GM15510 (cell line): Measurements from ENCODE around the gene RNU6-8.

Experiments
- POLR2A ChIP-seq: IDR thresholded peaks from 3 replicates; pipeline ENCODE4 v1.6.1; 2011; ENCODE audit warnings: borderline replicate concordance; ENCODE audit not compliant: insufficient read length; ENCODE audit errors: extremely low read depth

RNU6-8 gene

DNA sequence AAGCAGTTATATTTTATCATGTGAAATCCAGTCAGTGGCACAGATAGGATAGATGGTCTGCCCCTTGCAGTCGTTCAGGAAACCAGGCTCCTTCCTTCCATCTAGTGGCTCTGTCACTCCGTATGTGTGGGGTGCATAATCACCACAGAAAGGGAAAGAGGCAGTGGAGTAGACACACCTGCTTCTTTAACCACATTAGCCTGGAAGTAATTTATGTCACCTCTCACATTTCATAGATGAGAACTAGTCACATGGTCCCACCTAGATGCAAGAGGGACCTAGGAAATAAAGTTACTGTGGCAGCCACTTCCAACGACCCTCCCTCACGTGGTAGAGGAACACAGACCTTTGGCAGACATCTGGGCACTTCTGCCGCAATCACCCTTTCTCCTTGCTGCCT lies 14.2 kb upstream of the RNU6-8 start:
- no peak for TF ChIP-seq POLR2A

DNA sequence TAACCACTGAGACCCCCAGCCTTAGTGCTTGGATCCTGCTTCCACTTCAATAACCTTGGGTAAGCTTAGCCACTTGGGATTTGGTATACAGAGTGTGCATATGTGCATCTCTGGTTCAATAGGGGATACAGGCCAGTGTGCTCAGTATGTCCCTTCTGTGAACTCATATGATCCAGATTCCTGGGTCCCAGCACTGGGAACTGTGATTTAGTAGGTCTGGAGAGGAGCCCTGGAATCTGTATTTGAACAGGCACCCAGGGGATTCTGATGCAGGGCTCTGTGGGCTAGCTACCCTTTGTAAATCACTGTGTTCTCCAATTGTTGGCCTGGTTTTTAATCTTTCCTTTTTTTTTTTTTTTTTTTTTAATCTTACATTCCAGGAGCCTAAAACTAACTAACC lies 9.8 kb upstream of the RNU6-8 start:
- TF ChIP-seq POLR2A = no peak

DNA sequence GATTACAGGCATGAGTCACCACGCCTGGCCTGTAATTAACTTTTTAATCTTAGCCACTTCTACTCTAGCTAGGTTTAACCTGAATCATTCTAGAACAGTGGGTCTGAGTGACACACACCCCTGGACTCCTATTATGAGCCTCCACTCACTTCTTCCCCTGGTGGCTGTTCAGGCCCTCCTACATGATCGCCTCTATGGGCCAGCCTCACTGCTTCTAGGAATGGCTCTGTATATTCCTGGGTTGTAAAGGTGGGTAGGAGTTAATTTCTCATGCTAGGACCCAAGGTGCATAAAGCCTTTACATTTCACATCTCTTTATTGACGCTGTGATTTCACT lies 8.0 kb upstream of the RNU6-8 start:
- TF ChIP-seq POLR2A = no peak

- TF ChIP-seq POLR2A = no peak
These were observed 6.4 kb upstream of the RNU6-8 start for GRCh38 chr14:32209471-32209870.

GRCh38 chr14:32208490-32208889 lies 5.4 kb upstream of the RNU6-8 start:
- TF ChIP-seq POLR2A = no peak

DNA sequence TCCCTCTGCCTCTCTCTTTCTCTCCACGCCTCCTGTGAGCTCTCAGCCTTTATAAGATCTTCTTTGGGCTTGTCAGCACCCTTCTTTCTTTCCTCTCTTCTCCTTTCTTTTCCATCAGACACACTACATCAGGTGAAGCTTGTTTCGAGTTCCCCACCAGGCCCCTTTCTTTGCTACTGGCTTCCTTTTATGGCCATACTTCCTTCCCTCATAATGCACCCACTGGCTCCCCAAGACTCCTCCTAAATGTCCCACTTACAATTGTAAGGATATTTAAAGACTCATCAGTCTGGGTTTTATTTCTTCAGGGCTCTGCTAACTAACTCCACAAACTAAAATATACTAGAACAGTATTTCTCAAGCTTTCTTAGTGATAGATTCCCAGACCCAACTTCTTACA lies 3.5 kb upstream of the RNU6-8 start:
- no peak for TF ChIP-seq POLR2A

DNA sequence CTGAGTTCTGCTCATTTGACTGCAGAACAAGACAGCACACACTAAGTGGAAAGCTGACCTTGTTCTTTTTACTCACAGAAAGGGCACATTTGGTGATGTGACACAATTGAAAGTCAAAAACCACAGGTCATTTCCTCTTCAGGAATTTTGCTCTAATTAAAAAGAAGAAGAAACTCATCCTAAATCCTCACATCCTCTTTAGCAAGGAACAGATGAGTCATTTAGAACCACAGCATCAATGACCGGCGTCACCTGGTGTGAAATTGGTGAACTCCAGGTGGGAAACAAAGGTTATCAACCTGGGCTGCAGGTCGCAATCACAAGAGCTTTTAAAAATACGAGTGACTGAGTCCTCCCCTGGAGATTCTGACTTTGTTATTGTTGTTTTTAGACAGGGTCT lies 2.9 kb upstream of the RNU6-8 start:
- TF ChIP-seq POLR2A = no peak

DNA sequence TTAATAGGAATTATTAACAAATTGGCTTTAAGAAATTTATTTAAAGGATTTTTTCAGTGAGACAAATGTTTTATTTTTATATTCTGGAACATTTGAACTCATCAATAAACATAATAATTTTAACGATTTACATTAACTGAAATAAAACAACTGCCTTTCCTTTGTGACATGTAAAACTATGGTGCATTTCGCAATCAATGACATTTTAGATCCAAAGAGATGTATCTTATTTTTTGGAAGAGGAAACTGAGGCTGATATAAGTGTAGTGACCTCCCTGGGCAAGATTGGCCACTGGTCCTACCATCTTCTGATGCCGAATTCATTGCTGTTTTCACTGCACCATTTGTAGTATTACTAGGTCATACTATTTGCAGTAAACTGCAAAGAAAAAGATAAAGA lies 2.5 kb upstream of the RNU6-8 start:
- TF ChIP-seq POLR2A = no peak

DNA sequence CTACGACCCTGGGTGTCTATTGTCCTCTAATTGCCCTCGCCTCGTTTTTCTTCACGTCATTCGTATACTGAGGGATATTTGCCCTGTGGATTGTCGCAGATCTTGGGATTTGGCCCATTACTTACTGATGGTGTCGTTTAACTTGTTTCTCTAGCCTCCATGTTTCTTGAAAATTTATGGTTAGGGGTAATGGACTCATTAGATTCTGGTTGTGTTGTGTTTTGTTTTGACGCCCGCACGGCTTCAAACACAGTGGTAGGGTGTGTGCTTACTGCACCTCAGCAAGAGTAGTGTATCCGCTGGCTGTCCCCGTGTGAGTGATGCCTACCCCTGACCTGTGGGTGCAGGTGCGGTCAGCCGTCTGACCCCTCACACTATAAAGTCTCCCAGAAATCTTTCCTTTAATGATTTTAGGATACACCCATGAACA lies 874 bp upstream of the RNU6-8 start:
- TF ChIP-seq POLR2A = no peak

GRCh38 chr14:32202491-32202997 lies 525 bp downstream of the RNU6-8 start:
- no peak for TF ChIP-seq POLR2A

DNA sequence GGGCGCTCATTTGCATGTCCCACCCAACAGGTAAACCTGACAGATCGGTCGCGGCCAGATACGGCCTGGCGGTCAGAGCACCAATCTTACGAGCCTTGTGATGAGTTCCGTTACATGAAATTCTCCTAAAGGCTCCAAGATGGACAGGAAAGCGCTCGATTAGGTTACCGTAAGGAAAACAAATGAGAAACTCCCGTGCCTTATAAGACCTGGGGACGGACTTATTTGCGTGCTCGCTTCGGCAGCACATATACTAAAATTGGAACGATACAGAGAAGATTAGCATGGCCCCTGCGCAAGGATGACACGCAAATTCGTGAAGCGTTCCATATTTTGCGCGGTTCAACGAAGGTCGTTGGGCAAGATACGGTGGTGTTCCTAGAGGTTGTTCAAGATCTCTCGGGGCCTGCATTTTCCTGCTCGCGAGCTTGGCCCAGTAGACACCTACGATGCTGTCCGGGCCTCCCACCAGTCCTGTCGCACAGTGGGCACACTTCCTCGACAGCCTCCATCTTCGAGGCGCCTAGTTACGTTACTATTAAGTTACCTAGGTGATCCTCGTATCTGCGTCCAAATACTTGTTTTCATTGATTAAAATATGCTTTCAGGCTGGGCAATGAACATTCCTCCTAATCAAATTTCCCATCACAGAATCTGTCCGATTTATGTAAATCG lies 1.1 kb downstream of the RNU6-8 start, which contains the start of gene RNU6-7:
RNU6-7 (plus strand) TSS at position 230 of the 675 bp plus-strand sequence.
- no peak for TF ChIP-seq POLR2A

- TF ChIP-seq POLR2A = no peak
These were observed 1.8 kb downstream of the RNU6-8 start for GRCh38 chr14:32201193-32201815.

- no peak for TF ChIP-seq POLR2A
These were observed 2.5 kb downstream of the RNU6-8 start for GRCh38 chr14:32200368-32201192.

GRCh38 chr14:32197919-32198318 lies 5.2 kb downstream of the RNU6-8 start:
- no peak for TF ChIP-seq POLR2A

- no peak for TF ChIP-seq POLR2A
These were observed 7.4 kb downstream of the RNU6-8 start for GRCh38 chr14:32195636-32196035.

DNA sequence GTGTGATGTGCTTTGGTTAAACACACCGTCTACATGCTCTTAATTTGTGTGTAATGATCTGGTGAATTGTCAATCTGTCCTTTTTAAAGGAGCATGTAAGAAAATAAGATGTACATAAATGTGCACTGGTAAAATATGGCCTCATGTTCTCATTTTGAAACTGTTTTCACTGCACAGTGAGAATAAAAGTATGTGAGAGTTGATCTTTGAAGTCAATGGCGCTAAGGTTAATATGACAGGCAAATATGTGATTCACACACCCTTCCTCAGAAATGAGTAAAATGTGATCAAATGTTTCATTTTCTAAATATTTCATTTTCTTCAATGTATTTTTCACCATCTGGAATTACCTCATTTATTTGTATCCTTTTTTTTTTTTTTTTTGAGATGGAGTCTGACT lies 9.5 kb downstream of the RNU6-8 start:
- no peak for TF ChIP-seq POLR2A

GRCh38 chr14:32192712-32193373 lies 10.2 kb downstream of the RNU6-8 start:
- no peak for TF ChIP-seq POLR2A
